Measurements from ENCODE around the gene TBC1D22A.

Gene TBC1D22A

DNA sequence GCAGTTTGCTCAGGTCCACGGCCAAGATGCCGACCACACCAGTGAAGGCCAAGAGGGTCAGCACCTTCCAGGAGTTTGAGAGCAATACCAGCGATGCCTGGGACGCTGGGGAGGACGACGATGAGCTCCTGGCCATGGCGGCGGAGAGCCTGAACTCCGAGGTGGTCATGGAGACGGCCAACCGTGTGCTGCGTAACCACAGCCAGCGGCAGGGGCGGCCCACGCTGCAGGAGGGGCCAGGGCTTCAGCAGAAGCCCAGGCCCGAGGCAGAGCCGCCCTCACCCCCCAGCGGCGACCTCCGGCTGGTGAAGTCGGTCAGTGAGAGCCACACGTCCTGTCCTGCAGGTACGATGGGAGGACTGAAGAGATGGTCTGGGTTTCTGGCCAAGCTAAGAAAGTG, 31.0 kb downstream of the TBC1D22A start:
- H3K4me1 Mint-ChIP-seq, result peaks cover 12% of the 10 kb centered on the region
- peaks cover 2% of the 10 kb centered on the region for H3K36me3 Mint-ChIP-seq (ENCODE audit: low read depth)
- H3K27me3 Mint-ChIP-seq (ENCODE audit: low read depth), result no peaks in the 10 kb centered on the region
- H3K4me3 Mint-ChIP-seq, result no peak overlapping the region
- no peaks in the 10 kb centered on the region for H3K9me3 Mint-ChIP-seq
- H3K27ac Mint-ChIP-seq, result no peak overlapping the region
- TF ChIP-seq, protein P1, sequence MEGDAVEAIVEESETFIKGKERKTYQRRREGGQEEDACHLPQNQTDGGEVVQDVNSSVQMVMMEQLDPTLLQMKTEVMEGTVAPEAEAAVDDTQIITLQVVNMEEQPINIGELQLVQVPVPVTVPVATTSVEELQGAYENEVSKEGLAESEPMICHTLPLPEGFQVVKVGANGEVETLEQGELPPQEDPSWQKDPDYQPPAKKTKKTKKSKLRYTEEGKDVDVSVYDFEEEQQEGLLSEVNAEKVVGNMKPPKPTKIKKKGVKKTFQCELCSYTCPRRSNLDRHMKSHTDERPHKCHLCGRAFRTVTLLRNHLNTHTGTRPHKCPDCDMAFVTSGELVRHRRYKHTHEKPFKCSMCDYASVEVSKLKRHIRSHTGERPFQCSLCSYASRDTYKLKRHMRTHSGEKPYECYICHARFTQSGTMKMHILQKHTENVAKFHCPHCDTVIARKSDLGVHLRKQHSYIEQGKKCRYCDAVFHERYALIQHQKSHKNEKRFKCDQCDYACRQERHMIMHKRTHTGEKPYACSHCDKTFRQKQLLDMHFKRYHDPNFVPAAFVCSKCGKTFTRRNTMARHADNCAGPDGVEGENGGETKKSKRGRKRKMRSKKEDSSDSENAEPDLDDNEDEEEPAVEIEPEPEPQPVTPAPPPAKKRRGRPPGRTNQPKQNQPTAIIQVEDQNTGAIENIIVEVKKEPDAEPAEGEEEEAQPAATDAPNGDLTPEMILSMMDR (IDR thresholded peaks at IDR 0.05; ENCODE audit: unreplicated experiment in 3 of 3), result no peak

DNA sequence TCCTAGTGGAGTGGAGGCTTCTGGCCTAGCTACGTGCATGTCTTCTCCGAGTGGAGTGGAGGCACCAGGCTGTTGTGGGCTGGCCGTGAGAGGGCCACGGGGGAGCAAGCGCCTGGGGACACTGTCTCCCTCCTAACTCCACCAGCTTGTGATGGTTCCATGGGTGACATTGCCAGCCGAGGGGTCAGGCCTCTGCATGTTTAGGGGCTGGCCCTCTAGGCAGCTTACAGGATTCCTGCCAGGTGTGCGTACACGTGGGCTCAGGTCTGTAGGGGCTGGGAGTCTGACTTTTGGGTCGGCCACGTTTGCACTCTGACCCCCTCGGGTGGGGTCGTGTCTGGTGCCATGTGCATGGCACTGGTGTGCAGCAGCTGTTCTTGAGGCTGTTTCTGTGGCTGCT, 31.6 kb downstream of the TBC1D22A start:
- TF ChIP-seq, protein P1 (IDR thresholded peaks at IDR 0.05; ENCODE audit: unreplicated experiment in 3 of 3), result no peak
- H3K9me3 Mint-ChIP-seq, result no peaks in the 10 kb centered on the region
- peaks cover 18% of the 10 kb centered on the region for H3K4me1 Mint-ChIP-seq
- peaks cover 4% of the 10 kb centered on the region for H3K36me3 Mint-ChIP-seq (ENCODE audit: low read depth)
- H3K4me3 Mint-ChIP-seq, result no peak overlapping the region
- H3K27ac Mint-ChIP-seq, result no peak overlapping the region
- H3K27me3 Mint-ChIP-seq (ENCODE audit: low read depth), result no peaks in the 10 kb centered on the region

DNA sequence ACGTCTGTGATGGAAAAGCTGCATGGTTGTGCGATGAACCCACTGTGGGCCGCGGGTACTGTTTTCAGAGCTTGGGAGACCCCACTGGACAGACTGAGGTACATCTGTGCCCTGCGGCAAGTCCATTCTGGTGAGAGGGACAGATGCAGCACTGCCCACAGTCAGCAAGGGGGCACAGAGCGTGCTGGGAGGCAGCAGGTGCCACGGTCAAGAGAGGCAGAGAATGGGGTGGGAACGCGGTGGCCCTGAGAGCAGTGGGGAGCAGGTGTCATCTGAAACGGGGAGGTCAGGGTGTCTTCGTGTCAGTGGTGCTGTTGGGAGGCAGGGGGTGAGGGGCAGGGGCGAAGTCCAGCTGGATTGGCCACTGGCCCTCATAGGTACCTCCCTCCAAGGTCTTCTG, 32.0 kb downstream of the TBC1D22A start:
- TF ChIP-seq, protein P1 (IDR thresholded peaks at IDR 0.05; ENCODE audit: unreplicated experiment in 3 of 3), result no peak
- H3K27ac Mint-ChIP-seq, result no peak overlapping the region
- peaks cover 22% of the 10 kb centered on the region for H3K4me1 Mint-ChIP-seq
- no peak overlapping the region for H3K4me3 Mint-ChIP-seq
- no peaks in the 10 kb centered on the region for H3K27me3 Mint-ChIP-seq (ENCODE audit: low read depth)
- no peaks in the 10 kb centered on the region for H3K9me3 Mint-ChIP-seq
- peaks cover 4% of the 10 kb centered on the region for H3K36me3 Mint-ChIP-seq (ENCODE audit: low read depth)

DNA sequence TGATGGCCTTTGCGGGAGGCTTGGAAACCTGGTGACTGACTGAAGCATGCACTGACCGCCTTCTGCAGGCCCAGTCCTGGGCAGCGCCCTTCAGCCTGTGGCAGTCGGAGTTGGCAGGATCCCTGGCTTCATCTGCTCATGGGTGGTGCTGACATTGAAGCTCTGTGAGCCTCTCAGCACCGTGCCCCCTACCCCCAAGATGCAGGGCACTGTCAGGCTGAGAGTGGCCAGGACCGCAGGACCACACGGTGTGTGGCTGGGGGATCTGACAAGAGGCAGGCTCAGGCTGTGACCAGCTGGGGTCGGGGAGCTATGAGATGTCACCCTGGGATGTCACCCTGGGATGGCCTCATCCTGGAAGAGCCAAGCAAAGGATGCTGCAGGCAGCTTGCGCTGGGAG, 32.7 kb downstream of the TBC1D22A start:
- H3K27ac Mint-ChIP-seq, result no peak overlapping the region
- H3K27me3 Mint-ChIP-seq (ENCODE audit: low read depth), result no peaks in the 10 kb centered on the region
- H3K4me3 Mint-ChIP-seq, result no peak overlapping the region
- peaks cover 7% of the 10 kb centered on the region for H3K36me3 Mint-ChIP-seq (ENCODE audit: low read depth)
- TF ChIP-seq, protein P1 (IDR thresholded peaks at IDR 0.05; ENCODE audit: unreplicated experiment in 3 of 3), result no peak
- peaks cover 22% of the 10 kb centered on the region for H3K4me1 Mint-ChIP-seq
- no peaks in the 10 kb centered on the region for H3K9me3 Mint-ChIP-seq

DNA sequence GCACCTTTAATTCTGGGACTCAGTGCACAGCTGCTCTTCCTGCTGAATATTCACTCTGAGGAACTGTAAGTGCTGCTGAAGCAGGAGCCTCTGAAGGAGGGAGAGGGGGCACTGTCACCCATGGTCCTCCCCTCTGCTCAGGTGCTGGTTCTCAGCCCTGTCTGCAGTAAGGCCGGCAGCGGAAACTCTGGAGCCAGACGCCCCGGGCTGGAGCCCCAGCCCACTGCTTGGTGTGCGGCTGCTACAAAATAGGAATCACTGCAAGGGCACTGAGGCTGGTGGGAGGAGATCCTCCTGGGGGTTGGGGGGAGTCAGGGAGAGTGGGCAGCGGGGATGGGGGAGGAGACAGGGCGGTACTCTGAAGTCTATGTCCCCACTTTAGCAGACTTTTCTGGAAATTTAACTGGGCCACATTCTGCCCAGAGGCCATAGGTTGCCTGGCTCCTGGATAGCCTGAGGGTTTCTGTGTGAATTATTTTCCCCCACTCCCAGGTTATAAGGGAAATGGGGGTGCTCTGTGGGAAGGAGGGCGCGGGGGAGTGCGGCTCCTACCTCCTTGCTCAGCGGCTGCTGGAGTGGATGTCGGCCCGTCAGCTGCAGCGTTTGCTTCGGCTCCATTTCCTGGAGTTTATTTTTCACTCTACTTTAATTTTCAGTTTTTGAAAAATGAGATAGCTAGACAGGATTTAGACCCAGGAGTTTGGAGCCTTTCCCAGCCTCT, 33.6 kb downstream of the TBC1D22A start:
- H3K9me3 Mint-ChIP-seq, result no peaks in the 10 kb centered on the region
- H3K4me1 Mint-ChIP-seq, result peaks cover 22% of the 10 kb centered on the region
- H3K27me3 Mint-ChIP-seq (ENCODE audit: low read depth), result no peaks in the 10 kb centered on the region
- H3K27ac Mint-ChIP-seq, result no peak overlapping the region
- H3K4me3 Mint-ChIP-seq, result no peak overlapping the region
- TF ChIP-seq, protein P1 (IDR thresholded peaks at IDR 0.05; ENCODE audit: unreplicated experiment in 3 of 3), result no peak
- H3K36me3 Mint-ChIP-seq (ENCODE audit: low read depth), result peaks cover 8% of the 10 kb centered on the region

DNA sequence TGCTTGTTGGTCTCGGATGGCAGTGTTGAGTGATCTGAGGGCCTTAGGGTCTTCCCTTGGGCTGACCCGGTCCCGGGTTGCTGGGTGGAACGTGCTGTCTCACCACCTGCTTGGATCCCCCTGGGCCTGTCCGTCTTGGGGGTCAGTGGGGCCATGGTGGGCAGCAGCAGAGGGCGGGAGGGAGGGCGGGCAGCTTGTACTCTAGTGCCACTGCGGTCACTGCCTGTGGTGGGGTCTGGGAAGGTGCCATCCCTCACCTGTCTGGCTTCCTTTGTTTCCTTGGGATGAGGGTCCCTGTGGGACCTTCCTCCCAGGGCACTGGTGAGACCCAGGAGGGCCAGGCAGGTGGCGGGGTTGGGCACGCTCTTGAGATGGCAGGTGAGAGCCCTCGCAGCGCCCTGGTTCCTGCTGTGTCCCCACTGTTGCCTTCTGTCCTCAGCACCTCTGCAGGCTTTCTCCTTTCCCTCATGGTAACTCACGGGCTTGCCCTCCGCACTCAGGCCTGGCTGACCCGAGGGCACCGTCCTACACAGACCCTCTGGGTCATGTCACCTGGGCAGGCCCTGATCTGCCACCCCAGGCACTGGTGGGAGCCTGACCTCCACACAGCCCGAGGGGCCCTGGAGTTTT, 34.2 kb downstream of the TBC1D22A start:
- no peak overlapping the region for H3K4me3 Mint-ChIP-seq
- no peak overlapping the region for H3K27ac Mint-ChIP-seq
- H3K36me3 Mint-ChIP-seq (ENCODE audit: low read depth), result peaks cover 8% of the 10 kb centered on the region
- H3K9me3 Mint-ChIP-seq, result no peaks in the 10 kb centered on the region
- peaks cover 22% of the 10 kb centered on the region for H3K4me1 Mint-ChIP-seq
- TF ChIP-seq, protein P1 (IDR thresholded peaks at IDR 0.05; ENCODE audit: unreplicated experiment in 3 of 3), result no peak
- no peaks in the 10 kb centered on the region for H3K27me3 Mint-ChIP-seq (ENCODE audit: low read depth)
